Left kidney (tissue), 2 donors: ENCODE results near the gene MR1. TPM values are rescaled to one million over a fixed set of nuclear protein-coding genes. Genes with fewer than 3 reads are reported as not detected.

Experiments used
- DNase-seq: peaks from one replicate; pipeline ENCODE4 v3.0.0-alpha.2; 2013
- polyA plus RNA-seq: library from polyadenylated mRNA; unstranded; fragments of 120-200 nt; gene quantifications from one replicate; pipeline ENCODE4 v1.2.1, GENCODE V29; 2013; ENCODE audit not compliant: insufficient read length

MR1 gene
- polyA plus RNA-seq, 1 donor: 3.6 TPM

GRCh38 chr1:181091309-181092040 lies 57.7 kb downstream of the MR1 start:
- no peak for DNase-seq

- no peak for DNase-seq
Measured at GRCh38 chr1:181092056-181092455, 58.3 kb downstream of the MR1 start.

GRCh38 chr1:181092883-181093458 lies 59.2 kb downstream of the MR1 start:
- no peak for DNase-seq

GRCh38 chr1:181094416-181095212 lies 60.8 kb downstream of the MR1 start:
- no peak for DNase-seq

DNA sequence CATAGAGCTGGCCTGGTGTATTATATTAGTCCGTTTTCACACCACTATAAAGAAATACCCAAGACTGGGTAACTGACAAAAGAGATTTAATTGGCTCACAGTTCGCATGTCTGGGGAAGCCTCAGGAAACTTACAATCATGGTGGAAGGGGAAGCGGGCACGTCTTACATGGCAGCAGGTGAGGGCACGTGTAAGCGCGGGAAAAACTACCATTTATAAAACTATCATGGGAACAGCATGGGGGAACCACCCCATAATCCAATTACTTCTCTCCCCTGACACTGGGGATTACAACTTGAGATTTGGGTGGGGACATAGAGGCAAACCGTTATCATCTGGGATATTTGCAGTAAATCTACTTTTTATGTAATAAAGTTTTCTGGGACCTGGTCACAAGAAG lies 61.5 kb downstream of the MR1 start:
- no peak for DNase-seq

DNA sequence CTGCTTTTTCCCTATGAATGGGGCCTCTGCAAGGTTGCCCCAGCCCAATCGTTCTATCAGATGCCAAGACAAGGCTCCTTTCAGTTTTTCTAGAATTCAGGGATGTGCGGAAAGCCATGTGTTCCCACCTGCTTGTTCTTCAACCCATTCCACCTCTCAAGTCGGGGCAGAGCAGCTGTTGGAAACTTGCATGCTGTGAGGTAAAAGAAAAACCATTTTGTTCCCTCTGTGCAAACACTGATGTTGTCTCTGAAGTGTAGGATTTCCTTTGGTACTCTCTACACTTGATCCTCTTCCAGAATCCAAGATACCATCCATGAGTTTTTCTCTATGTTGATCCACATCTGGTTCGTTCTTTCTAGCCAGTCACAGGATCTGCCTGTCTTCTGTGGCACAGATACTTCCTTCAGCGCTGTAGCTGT lies 62.0 kb downstream of the MR1 start:
- DNase-seq: no peak

GRCh38 chr1:181097242-181097641 lies 63.5 kb downstream of the MR1 start:
- DNase-seq: no peak

- DNase-seq: no peak
Measured at GRCh38 chr1:181099152-181100014, 65.6 kb downstream of the MR1 start.

GRCh38 chr1:181100015-181100905 lies 66.5 kb downstream of the MR1 start:
- no peak for DNase-seq

DNA sequence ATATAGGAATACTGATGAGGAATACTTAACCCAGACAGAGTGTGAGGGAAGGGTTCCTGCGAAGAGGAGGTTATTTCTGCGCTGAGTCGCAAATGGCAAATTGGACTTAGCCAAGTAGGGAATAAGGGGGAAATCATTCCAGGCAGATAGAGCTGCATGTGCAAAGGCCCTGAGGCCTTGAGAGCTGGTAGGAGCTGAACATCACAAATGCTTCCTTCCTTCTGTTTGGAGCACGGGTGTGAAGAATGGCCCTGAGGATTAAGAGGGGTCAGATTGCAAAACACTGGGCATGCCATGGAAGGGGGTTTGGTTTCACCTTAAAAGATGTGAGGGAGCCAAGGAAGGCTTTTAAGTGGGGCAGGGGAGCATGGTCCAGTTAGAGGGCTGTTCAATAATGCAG lies 67.2 kb downstream of the MR1 start:
- no peak for DNase-seq

- peak; percentile 47 for DNase-seq
Measured at GRCh38 chr1:181101581-181102226, 67.9 kb downstream of the MR1 start.

- DNase-seq: no peak
Measured at GRCh38 chr1:181102841-181103240, 69.1 kb downstream of the MR1 start.

DNA sequence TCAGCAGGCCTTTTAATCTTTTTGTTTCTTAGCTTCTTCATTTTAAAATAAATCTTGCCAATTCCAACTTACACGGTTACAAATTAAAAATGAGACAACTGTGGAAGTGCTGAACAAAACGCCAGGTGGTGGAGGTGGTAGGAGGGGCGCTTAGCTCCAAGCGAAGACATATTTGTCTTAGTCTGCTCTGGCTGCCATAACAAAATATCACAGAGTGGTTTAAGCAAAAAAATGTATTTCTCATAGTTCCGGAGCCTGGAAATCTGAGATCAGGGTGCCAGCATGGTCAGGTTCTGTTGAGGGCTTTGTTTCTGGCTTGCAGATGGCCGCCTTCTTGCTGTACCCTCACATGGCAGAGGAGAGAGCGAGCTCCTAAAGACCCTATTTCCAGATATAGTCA lies 69.6 kb downstream of the MR1 start:
- no peak for DNase-seq

DNA sequence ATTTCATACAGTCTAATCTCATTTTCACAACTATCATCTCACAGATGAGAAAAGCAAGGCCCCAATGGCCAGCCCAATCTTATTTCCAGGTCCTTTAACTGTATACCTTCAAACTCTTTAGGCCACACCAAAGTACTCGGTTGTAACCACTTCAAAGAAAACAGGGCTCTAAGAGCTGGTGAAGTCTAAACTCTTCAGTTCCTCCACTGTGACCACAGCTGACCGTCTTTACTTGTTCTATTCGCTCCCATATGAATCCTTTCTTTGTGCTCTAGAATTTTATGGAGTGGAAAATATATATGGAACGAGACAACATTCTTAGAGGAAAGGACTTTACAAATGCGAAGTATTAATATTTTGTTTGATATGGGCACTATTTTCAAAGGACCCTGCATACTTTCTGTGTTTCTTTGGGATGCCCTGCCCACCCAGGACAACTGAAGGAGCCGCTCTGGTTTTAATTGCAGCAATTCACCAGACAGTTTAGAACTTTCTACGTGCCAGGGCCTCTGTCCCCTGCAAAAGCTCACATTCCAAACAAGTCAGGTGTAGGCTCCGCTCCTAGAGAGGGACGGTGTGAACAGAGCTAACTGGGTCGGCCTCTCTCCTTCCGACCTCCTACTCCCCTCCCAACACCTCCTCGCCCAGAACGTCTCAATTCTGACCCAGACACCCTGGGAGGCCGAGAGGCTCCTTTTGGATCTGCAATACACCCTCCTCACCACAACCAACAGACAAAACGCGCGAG lies 70.4 kb downstream of the MR1 start:
- DNase-seq: no peak

DNA sequence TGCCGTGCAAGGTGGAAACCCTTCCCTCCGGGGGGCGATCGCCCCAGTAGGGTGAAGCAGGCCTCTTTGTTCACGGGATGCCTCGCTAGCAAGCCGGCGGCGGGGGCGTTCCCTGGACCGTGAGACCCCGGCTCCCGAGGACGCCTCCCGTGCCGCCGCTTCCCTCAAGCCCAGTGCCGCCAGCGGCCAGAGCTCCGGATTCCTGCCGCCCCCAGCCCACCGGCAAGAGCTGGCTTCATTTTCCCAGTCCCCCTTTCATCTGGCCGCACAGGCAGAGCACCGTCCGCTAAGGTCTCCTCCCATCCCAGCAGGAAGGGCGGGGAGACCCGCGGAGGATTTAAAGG lies 71.0 kb downstream of the MR1 start:
- DNase-seq: peak; percentile 47

DNA sequence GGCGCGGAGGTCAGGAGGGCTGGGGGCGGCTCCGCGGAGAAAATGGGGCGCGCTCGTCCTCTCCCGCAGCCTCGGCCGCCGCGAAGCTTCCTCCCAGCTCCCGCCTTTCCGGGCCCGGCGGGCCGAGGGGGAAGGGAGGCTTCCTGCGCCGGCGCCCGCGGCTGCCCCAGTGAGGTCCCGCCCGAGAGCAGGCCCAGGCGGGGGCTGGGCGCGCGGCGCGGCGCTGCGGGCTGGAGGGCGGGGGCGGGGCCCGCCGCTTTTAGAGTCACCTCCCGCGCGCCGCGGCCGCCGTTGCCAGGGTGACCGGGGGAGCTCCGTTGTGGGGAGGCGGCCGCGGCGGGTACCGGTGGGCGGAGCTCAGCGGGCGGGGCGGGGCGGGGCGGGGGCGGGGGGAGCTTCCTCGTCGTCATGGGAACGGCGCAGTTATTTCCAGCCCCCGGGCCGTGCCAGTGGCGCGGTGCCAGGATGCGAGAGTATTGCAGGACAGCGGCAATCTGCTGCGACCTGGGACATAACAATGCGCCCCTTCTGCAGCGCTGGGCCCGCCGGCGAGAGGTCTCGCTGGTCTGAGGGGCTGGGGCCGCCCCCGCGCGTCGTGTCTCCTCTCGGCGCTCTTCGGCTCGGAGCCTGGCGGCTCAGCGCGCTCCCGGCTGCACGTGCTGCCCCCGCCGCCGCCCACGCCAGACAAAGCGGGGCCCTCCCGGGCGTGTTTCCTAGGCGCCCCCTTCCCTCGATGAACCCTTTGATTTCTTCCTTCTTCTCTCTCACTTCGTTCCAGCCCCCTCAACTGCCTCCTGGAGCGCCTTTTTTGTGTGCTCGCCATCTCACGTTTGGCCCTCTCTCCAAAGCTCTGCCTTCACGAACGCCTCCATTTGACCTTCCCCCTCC lies 71.6 kb downstream of the MR1 start:
- peak; percentile 87 for DNase-seq

GRCh38 chr1:181106022-181106312 lies 72.2 kb downstream of the MR1 start:
- DNase-seq: no peak

- DNase-seq: no peak
Measured at GRCh38 chr1:181106479-181106878, 72.7 kb downstream of the MR1 start.

DNA sequence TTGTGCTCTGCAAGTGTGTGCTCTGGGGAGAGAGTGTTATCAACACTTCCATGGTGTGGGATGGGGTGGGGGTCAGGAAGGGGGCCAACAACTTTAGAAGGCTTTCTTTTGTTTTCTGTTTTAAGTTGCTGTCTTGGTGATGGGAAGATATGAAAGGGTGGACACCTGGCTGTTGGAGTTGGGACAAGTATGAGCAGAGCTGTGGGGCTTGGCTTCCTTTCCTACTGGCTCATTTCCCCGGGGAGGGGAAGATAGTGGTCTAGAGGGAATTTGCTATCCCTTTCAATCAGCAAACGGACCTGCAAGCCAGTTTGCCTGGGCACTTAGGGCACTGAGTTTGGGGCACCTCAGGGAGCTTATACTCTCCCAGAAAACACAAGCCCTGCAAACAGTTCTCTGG lies 73.9 kb downstream of the MR1 start:
- DNase-seq: no peak
